DND-41 (cell line): ENCODE data around the gene ASF1B.
"Not testable (repeated sequence)": the region's sequence is repeated elsewhere in the genome, so short reads cannot be mapped to it uniquely, and the experiment has no call there.

Source experiments
- ATAC-seq: fragments of 200-7000 bp; cut with Tn5 transposase; 3 replicates; pipeline ENCODE4 v1.9.1; 2021; ENCODE audit warnings: low read depth; ENCODE audit not compliant: insufficient read depth
- DNase-seq: peaks from one replicate; pipeline ENCODE4 v3.0.0-alpha.2; 2020
- H2AFZ ChIP-seq: 2 replicates; pipeline ENCODE4 v1.6.0; 2012; ENCODE audit warnings: low read depth, low read length
- H3K27ac ChIP-seq: 2 replicates; pipeline ENCODE4 v1.5.1; 2012; ENCODE audit warnings: low read length, inconsistent platforms
- H3K27me3 ChIP-seq: fragments of 200-600 bp; sonication (generic); 2 replicates; pipeline ENCODE4 v1.6.0; 2012; ENCODE audit warnings: low read length, mild to moderate bottlenecking, inconsistent platforms; ENCODE audit not compliant: insufficient read depth, poor library complexity
- H3K36me3 ChIP-seq: 2 replicates; pipeline ENCODE4 v1.5.1; 2012; ENCODE audit warnings: low read length, inconsistent platforms; ENCODE audit not compliant: insufficient read depth
- H3K4me1 ChIP-seq: 2 replicates; pipeline ENCODE4 v1.5.1; 2012; ENCODE audit warnings: mild to moderate bottlenecking, low read length; ENCODE audit not compliant: insufficient read depth
- H3K4me2 ChIP-seq: 2 replicates; pipeline ENCODE4 v1.6.0; 2012; ENCODE audit warnings: mild to moderate bottlenecking, moderate library complexity, low read length, inconsistent platforms; ENCODE audit not compliant: insufficient read depth
- H3K4me3 ChIP-seq, 2 experiments: fragments of 200-600 bp in 1 of 2; shearing (Covaris generic) in 1 of 2; 2 replicates each; pipeline ENCODE4 v1.5.1; 2012 to 2016; ENCODE audit warnings: inconsistent platforms in 2 of 2, low read length in 2 of 2, mild to moderate bottlenecking in 2 of 2, low read depth in 1 of 2, moderate library complexity in 1 of 2
- H3K79me2 ChIP-seq: 2 replicates; pipeline ENCODE4 v1.6.0; 2012; ENCODE audit warnings: low read length, inconsistent platforms; ENCODE audit not compliant: insufficient read depth
- H3K9ac ChIP-seq: 2 replicates; pipeline ENCODE4 v1.6.0; 2012; ENCODE audit warnings: low read depth, mild to moderate bottlenecking, inconsistent platforms, low read length, moderate library complexity
- H3K9me3 ChIP-seq: 2 replicates; pipeline ENCODE4 v1.5.1; 2012; ENCODE audit warnings: low read length, moderate library complexity, mild to moderate bottlenecking, inconsistent platforms; ENCODE audit not compliant: insufficient read depth, severe bottlenecking
- H4K20me1 ChIP-seq: 2 replicates; pipeline ENCODE4 v1.6.0; 2012; ENCODE audit warnings: low read length; ENCODE audit not compliant: insufficient read depth
- EZH2 ChIP-seq: IDR thresholded peaks from 3 replicates; pipeline ENCODE4 v1.6.1; 2012; ENCODE audit warnings: borderline replicate concordance, low read depth, mild to moderate bottlenecking, moderate library complexity, low read length, inconsistent platforms; ENCODE audit not compliant: severe bottlenecking
- TF ChIP-seq, protein P1 (sequence below): IDR thresholded peaks from 2 replicates; pipeline ENCODE4 v1.5.1; 2012; ENCODE audit warnings: borderline replicate concordance, low read length, moderate library complexity, mild to moderate bottlenecking; ENCODE audit not compliant: poor library complexity, severe bottlenecking; ENCODE audit errors: extremely low read depth

ASF1B gene

DNA sequence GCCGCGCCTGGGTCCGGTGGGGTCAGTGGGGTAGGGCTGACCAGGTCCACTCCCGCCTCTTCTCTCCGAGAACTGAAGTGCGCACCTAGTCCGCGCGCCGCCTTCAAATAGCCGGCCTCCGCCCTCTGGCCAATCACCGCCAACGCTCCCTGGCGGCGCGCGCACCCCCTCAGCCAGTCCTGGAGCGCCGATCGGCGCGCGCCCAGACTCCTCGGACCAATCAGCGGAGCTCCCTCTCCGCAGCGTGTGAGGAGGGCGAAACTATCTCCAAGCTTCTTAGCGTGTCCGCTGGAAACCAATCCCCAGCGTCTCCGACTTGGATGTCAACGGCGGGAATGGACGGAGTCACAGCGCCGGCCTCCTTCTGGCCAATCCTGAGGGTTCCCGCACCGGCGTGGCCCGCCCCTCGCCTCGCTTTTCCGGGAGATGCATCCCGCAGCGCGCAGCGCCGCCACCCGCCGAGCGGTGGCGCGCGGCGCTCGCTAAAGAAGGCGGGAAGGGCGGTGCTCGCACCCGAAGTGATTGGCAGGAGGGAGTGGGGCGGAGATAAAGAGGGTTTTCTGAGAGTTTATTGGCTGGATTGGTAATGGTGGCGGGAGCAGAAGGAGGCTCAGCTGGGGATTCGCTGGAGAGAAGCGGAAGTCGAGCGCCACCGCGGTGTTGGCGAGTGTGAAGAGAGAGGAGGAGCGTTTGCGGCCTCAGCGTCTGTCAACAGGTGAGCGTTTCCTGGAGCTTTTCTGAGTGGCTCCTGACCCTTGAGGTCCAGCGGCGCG lies at the start of gene ASF1B:
Gene ASF1B, minus strand, starts transcription at position 81 of the 773 bp plus-strand sequence. CDS start 133 bp downstream, outside the sequence.
- no peaks in the 10 kb centered on the region for H3K27me3 ChIP-seq
- peak within 1 kb of the TSS; percentile 75 to 88 for H3K4me3 ChIP-seq
- H3K4me2 ChIP-seq = peak within 1 kb of the TSS; percentile 84
- H3K9me3 ChIP-seq = no peaks in the 10 kb centered on the region
- H4K20me1 ChIP-seq = peaks cover 22% of the 10 kb centered on the region; the same call in 1 of the 2 replicates
- peaks cover 29% of the 10 kb centered on the region for H3K36me3 ChIP-seq
- no peak for TF ChIP-seq EZH2
- TF ChIP-seq, protein P1, sequence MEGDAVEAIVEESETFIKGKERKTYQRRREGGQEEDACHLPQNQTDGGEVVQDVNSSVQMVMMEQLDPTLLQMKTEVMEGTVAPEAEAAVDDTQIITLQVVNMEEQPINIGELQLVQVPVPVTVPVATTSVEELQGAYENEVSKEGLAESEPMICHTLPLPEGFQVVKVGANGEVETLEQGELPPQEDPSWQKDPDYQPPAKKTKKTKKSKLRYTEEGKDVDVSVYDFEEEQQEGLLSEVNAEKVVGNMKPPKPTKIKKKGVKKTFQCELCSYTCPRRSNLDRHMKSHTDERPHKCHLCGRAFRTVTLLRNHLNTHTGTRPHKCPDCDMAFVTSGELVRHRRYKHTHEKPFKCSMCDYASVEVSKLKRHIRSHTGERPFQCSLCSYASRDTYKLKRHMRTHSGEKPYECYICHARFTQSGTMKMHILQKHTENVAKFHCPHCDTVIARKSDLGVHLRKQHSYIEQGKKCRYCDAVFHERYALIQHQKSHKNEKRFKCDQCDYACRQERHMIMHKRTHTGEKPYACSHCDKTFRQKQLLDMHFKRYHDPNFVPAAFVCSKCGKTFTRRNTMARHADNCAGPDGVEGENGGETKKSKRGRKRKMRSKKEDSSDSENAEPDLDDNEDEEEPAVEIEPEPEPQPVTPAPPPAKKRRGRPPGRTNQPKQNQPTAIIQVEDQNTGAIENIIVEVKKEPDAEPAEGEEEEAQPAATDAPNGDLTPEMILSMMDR = peak; percentile 96
- peak within 1 kb of the TSS; percentile 87 for H3K9ac ChIP-seq
- ATAC-seq = peak; percentile 88
- H3K79me2 ChIP-seq = peaks cover 85% of the 10 kb centered on the region
- peak within 1 kb of the TSS; percentile 81 for H2AFZ ChIP-seq
- peak within 1 kb of the TSS; percentile 93 for H3K27ac ChIP-seq
- peak; percentile 100 for DNase-seq
- peaks cover 42% of the 10 kb centered on the region for H3K4me1 ChIP-seq

DNA sequence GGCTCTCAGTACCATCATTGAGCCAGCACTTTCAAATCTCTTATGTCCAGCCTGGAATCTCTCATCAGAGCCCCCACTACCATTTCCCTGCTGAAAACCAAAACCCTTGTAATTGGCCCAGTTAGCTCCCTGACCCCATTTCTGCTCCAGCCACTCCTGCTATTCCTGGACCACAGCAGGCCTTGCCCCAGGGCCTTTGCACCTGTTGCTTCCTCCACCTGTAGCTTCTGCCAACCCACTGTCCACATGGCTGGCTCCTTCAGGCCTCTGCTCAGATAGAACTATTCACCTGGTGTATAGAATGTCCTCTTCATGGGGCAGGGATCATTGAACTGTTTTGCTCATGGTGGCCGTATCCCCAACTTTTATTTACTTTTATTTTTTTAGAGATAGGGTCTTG lies 49.3 kb upstream of the ASF1B start:
- not testable (repeated sequence) for H3K4me1 ChIP-seq, H3K27me3 ChIP-seq, H3K27ac ChIP-seq, H3K79me2 ChIP-seq, H2AFZ ChIP-seq, H3K4me2 ChIP-seq, ATAC-seq, DNase-seq, H3K36me3 ChIP-seq, H3K9ac ChIP-seq, H3K9me3 ChIP-seq, H3K4me3 ChIP-seq
- H4K20me1 ChIP-seq = peaks cover 13% of the 10 kb centered on the region; the same call in 1 of the 2 replicates

DNA sequence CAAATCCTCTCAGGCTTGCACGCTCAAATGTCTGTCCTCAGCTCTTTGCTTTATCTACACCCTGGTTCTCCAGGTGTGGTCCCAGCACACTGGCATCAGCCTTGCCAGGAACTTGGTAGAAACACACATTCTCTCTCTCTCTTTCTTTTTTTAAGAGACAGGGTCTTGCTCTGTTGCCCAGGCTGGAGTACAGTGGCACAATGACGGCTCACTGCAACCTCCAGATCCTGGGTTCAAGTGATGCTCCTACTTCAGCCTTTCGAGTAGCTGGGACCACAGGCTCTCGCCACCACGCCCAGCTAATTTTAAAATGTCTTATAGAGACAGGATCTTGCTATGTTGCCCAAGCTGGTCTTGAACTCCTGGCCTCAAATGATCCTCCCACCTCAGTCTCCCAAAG lies 48.8 kb upstream of the ASF1B start:
- H3K4me1 ChIP-seq = no peaks in the 10 kb centered on the region
- no peak overlapping the region for H3K4me2 ChIP-seq
- no peak overlapping the region for H3K4me3 ChIP-seq
- TF ChIP-seq EZH2 = no peak
- TF ChIP-seq, protein P1 = no peak
- no peaks in the 10 kb centered on the region for H3K27me3 ChIP-seq
- peaks cover 13% of the 10 kb centered on the region; the same call in 1 of the 2 replicates for H4K20me1 ChIP-seq
- H3K9ac ChIP-seq = no peak overlapping the region
- ATAC-seq (no peak), DNase-seq (no peak)
- H3K36me3 ChIP-seq = no peaks in the 10 kb centered on the region
- no peaks in the 10 kb centered on the region for H3K9me3 ChIP-seq
- H3K79me2 ChIP-seq = peaks cover 6% of the 10 kb centered on the region; the same call in 1 of the 2 replicates
- no peak overlapping the region for H3K27ac ChIP-seq
- H2AFZ ChIP-seq = no peak overlapping the region

DNA sequence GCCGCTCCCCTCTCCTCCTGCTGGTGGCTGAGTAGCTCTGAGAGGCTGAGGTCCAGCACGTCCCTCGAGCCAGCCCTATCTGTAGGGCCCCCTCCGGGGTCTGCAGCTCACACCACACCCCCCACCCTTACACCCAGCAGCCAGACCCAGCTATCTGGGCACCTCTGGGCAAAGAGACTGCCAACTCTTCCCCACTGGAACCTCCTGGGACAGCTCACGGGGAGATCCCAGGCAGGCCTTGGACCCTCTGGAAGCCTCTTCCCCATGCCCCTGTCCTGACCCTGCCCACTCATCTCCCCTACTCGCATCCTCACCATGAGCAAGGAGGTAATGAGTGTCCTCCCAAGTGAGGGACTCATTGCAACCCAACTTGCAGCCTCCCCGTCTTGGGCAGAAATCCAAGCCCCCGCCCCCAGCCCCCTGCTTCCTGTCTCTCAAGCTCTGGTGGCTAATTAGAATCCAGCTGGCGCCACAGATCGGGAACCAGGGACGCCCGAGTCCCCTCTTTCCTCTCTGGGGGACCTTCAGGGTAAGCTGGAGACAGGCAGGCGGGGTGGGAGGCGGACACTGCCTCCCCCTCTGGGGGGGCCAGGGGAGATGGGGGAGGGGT lies 47.5 kb upstream of the ASF1B start:
- TF ChIP-seq, protein P1 = no peak
- no peak for TF ChIP-seq EZH2
- H3K9me3 ChIP-seq = no peaks in the 10 kb centered on the region
- peaks cover 6% of the 10 kb centered on the region; the same call in 1 of the 2 replicates for H3K79me2 ChIP-seq
- H3K4me2 ChIP-seq = no peak overlapping the region
- no peak overlapping the region for H3K4me3 ChIP-seq
- DNase-seq (peak; percentile 37), ATAC-seq (peak; percentile 39; the same call in 1 of the 3 replicates)
- H3K4me1 ChIP-seq = no peaks in the 10 kb centered on the region
- peaks cover 13% of the 10 kb centered on the region; the same call in 1 of the 2 replicates for H4K20me1 ChIP-seq
- H3K9ac ChIP-seq = no peak overlapping the region
- no peaks in the 10 kb centered on the region for H3K36me3 ChIP-seq
- no peak overlapping the region for H3K27ac ChIP-seq
- no peaks in the 10 kb centered on the region for H3K27me3 ChIP-seq
- H2AFZ ChIP-seq = no peak overlapping the region
